ENCODE data around the gene ARHGEF10L.

DNA sequence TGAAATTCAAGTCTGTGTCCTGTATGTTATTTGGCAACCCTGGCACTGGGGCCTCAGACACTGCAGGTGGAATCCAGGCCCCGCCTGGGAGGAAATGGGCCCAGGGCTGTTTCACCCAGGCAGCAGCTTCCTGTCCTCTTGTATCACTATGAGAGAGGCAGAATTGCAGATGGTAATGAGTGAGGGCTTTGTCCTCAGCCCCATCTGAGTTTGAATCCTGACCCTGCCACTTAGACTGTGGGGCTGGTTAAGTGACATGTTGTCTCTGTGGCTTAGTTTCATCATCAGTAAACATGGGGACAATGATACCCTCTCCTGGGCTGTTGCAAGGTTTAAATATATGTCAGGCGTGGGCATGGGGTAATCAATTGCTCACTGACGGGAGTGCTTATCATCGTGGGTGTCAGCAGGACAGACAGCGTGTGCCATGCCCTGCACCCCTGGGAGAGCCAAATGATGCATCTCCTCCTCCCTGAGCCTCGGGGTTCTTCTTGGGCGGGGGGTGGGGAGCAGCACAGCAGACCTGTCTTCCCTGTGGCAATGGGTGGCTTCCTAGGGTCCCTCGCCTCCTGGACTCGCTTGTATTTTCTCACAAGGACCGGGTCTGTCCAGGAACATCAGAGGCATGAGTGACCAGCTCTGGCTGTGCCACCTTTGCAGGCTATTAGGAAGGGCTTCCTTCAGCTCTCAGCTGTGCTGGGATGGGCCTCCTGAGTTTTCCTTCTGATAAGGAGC, 42.1 kb downstream of the ARHGEF10L start:
- TF ChIP-seq, protein P1, sequence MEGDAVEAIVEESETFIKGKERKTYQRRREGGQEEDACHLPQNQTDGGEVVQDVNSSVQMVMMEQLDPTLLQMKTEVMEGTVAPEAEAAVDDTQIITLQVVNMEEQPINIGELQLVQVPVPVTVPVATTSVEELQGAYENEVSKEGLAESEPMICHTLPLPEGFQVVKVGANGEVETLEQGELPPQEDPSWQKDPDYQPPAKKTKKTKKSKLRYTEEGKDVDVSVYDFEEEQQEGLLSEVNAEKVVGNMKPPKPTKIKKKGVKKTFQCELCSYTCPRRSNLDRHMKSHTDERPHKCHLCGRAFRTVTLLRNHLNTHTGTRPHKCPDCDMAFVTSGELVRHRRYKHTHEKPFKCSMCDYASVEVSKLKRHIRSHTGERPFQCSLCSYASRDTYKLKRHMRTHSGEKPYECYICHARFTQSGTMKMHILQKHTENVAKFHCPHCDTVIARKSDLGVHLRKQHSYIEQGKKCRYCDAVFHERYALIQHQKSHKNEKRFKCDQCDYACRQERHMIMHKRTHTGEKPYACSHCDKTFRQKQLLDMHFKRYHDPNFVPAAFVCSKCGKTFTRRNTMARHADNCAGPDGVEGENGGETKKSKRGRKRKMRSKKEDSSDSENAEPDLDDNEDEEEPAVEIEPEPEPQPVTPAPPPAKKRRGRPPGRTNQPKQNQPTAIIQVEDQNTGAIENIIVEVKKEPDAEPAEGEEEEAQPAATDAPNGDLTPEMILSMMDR (IDR thresholded peaks at IDR 0.05), result no peak
- TF ChIP-seq EZH2phosphoT487 (IDR thresholded peaks at IDR 0.05), result no peak

All from neural progenitor cell (in vitro differentiated cells).